LNCaP clone FGC (cell line): Measurements from ENCODE around the gene CMTM3.

Experiments
- DNase-seq: peaks from one replicate; pipeline ENCODE4 v3.0.0-alpha.2; 2011; ENCODE audit warnings: low read depth
- H3K4me3 ChIP-seq: 2 replicates; pipeline ENCODE4 v1.5.1; 2011; ENCODE audit warnings: mild to moderate bottlenecking, low read depth, low read length, control low read depth
- CTCF ChIP-seq: IDR thresholded peaks from 2 replicates; pipeline ENCODE4 v1.5.1; 2012; ENCODE audit warnings: mild to moderate bottlenecking; ENCODE audit not compliant: control insufficient read depth, insufficient read depth; ENCODE audit errors: extremely low read depth

The CMTM3 gene

DNA sequence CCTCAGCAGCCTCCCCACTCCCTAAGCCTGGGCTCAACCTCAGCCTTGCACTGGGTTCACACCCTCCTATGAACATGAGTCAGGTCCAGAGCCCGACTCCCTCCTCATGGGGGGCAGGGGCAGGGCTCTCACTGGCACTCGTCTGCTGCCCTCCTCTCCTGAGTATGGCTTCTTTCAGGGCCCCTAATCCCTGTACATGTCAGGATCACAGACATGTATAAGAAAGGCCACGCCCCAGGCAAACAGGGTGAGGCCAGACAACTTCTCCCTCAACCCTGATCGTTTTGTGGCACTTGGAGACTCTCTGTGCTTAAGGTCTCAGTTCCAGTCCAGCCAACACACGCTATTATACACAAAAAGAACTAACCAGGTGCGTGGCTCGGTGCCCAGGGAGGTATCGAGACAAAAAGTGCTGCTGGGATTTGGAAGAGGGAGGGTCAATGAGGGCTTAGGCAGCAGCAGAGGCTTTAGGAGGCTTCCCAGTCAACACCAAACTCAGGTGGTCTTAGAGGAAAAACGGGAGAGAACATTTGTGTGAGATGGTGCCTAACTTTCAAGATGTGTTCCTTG lies 45.2 kb downstream of the CMTM3 start:
- no peak for DNase-seq
- H3K4me3 ChIP-seq, result no peak overlapping the region
- no peak for TF ChIP-seq CTCF

GRCh38 chr16:66650707-66651473 lies 46.4 kb downstream of the CMTM3 start:
- DNase-seq, result no peak
- TF ChIP-seq CTCF, result peak; percentile 85
- no peak overlapping the region for H3K4me3 ChIP-seq

DNA sequence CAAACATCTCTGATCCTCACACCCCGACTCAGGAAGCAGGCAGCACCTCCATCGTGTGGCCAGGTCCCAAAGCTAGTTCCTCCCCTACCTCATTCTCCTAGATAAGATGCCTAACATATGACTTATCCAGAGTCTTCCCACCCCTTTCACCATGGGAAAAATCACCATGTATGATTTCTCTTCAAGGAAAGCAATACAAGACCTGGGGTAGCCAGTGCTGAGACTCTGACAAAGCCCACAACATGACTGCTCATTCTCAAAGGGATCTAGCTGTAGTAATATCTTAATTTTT lies 46.9 kb downstream of the CMTM3 start:
- DNase-seq, result no peak
- no peak for TF ChIP-seq CTCF
- H3K4me3 ChIP-seq, result no peak overlapping the region

GRCh38 chr16:66651965-66652364 lies 47.5 kb downstream of the CMTM3 start:
- no peak for DNase-seq
- TF ChIP-seq CTCF, result no peak
- no peak overlapping the region for H3K4me3 ChIP-seq

- H3K4me3 ChIP-seq, result no peak overlapping the region
- TF ChIP-seq CTCF, result no peak
- no peak for DNase-seq
Observed at GRCh38 chr16:66652661-66653360, 48.3 kb downstream of the CMTM3 start.

DNA sequence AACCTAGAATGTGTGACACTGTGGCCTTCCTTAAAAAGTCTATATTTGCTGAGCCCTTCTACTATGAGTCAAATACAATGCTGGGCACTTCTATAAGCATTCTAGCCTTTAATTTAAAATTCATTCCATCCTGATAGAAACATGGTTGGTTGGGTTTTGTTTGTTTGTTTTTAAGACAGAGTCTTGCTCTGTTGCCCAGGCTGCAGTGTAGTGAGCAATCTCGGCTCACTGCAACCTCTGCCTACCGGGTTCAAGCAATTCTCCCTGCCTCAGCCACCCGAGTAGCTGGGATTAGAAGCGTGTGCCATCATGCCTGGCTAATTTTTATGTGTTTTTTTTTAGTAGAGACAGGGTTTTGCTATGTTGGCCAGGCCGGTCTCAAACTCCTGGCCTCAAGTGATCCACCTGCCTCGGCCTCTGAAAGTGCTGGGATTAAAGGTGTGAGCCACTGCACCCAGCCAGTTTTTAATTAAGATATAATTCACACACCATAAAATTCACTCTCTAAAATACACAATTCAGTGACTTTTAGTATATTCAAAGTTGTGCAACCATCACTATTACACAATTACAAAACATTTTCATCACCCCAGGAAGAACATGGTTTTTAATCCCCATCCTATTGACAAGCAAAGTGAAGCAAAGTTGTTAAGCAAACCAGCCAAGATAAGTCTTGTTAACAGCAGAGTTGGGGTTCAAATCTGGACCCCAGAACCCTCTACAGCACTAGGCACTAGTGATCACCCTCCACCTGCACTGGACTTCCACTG lies 49.3 kb downstream of the CMTM3 start:
- no peak for DNase-seq
- no peak overlapping the region for H3K4me3 ChIP-seq
- TF ChIP-seq CTCF, result no peak
